ENCODE measurements around the gene KCTD20. TPM values are rescaled to one million over a fixed set of nuclear protein-coding genes. Genes with fewer than 3 reads are reported as not detected.

The KCTD20 gene
- total and polyA plus RNA-seq, 2 of the 13 experiments (the other 11 are each of a cell fraction or from before 2014, with no cell fraction given), result 52.7 to 67.1 TPM

DNA sequence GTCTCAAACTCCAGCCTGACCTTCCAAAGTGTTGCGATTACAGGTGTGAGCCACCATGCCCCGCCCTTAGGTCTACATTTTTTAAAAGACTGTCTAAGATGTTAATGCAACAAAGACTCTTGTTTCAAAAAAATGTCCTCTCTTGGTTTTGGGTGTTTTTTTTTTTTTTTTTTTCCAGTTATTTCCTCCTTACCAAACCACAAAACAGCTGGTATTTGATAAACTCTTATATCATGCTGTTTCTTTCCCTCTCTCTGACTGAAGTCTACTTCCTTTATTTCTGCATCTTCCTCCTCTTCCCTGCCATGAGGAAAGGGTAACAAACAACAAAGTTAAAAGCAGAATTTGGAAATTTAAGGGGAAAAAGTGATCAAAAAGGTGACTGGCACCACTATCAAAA lies 83.3 kb downstream of the KCTD20 start:
- Histone ChIP-seq H2AFZ (ENCODE audit: low read length) (no peak overlapping the region), H3K36me3 (replicated peaks in 1 of 2; ENCODE audit: control insufficient read depth in 1 of 2, insufficient read depth in 2 of 2, low read length in 2 of 2) (peaks cover 12 to 43% of the 10 kb centered on the region in 2 experiments), H3K4me1 (ENCODE audit: insufficient read depth, low read length) (peaks cover 15% of the 10 kb centered on the region), H3K4me3 (replicated peaks in 1 of 3; ENCODE audit: insufficient read depth in 1 of 3, low read depth in 2 of 3, low read length in 3 of 3) (no peak overlapping the region), H3K27me3 (ENCODE audit: control insufficient read depth in 1 of 2, insufficient read depth in 2 of 2, low read length in 2 of 2) (no peaks in the 10 kb centered on the region), H3K9me3 (ENCODE audit: low read length) (no peaks in the 10 kb centered on the region), H4K20me1 (ENCODE audit: insufficient read depth, low read length) (no peaks in the 10 kb centered on the region), H3K27ac (ENCODE audit: extremely low read length, insufficient read depth, low read length) (no peak overlapping the region), H3K4me2 (ENCODE audit: low read depth, low read length) (no peak overlapping the region), H3K9ac (ENCODE audit: insufficient read depth, low read depth, low read length) (no peak overlapping the region), H3K79me2 (ENCODE audit: insufficient read depth, low read length) (no peaks in the 10 kb centered on the region)
- ChIA-PET POLR2A (no interaction called here), CTCF (ENCODE audit: low intra/inter-chr PET ratio, low total read pairs) (no interaction called here)
- no peak for FAIRE-seq
- WGBS (ENCODE audit: low lambda C conversion rate), result 95% methylated on average over 2 of the region's 2 CpGs
- TF ChIP-seq, protein P1, sequence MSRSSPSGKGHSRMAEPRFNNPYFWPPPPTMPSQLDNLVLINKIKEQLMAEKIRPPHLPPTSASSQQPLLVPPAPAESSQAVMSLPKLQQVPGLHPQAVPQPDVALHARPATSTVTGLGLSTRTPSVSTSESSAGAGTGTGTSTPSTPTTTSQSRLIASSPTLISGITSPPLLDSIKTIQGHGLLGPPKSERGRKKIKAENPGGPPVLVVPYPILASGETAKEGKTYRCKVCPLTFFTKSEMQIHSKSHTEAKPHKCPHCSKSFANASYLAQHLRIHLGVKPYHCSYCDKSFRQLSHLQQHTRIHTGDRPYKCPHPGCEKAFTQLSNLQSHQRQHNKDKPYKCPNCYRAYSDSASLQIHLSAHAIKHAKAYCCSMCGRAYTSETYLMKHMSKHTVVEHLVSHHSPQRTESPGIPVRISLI (CRISPR knock-in tag; IDR thresholded peaks at IDR 0.05; ENCODE audit: borderline replicate concordance), result no peak
- TF ChIP-seq CHD2 (IDR thresholded peaks at IDR 0.05; ENCODE audit: low read depth, low read length) (no peak), ATF1 (CRISPR knock-in tag; IDR thresholded peaks at IDR 0.05) (no peak), ZNF253 (CRISPR knock-in tag; IDR thresholded peaks at IDR 0.05; ENCODE audit: borderline replicate concordance) (no peak), RAD21 (CRISPR knock-in tag; IDR thresholded peaks at IDR 0.05) (no peak), HNRNPUL1 (IDR thresholded peaks at IDR 0.05; ENCODE audit: low read depth, low read length) (no peak), ZMYM2 (CRISPR knock-in tag; IDR thresholded peaks at IDR 0.05) (no peak)
- TF ChIP-seq, protein P2, sequence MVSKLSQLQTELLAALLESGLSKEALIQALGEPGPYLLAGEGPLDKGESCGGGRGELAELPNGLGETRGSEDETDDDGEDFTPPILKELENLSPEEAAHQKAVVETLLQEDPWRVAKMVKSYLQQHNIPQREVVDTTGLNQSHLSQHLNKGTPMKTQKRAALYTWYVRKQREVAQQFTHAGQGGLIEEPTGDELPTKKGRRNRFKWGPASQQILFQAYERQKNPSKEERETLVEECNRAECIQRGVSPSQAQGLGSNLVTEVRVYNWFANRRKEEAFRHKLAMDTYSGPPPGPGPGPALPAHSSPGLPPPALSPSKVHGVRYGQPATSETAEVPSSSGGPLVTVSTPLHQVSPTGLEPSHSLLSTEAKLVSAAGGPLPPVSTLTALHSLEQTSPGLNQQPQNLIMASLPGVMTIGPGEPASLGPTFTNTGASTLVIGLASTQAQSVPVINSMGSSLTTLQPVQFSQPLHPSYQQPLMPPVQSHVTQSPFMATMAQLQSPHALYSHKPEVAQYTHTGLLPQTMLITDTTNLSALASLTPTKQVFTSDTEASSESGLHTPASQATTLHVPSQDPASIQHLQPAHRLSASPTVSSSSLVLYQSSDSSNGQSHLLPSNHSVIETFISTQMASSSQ (IDR thresholded peaks at IDR 0.05; ENCODE audit: low read depth), result no peak
- TF ChIP-seq, protein P2 (CRISPR knock-in tag; IDR thresholded peaks at IDR 0.05; ENCODE audit: borderline replicate concordance), result no peak
- intact Hi-C loops (cut with micrococcal nuclease; ENCODE audit: unreplicated experiment) (no loop called here), in situ Hi-C loops (cut with HindIII; ENCODE audit: extremely low pct_ligation_motif_present, low pct_unique_long_range_greater_than_20kb) (no loop called here)
- DNase-seq (ENCODE audit: low spot score), result no peak
- no TSS peak for BruUV-seq (replicated peaks)
- ATAC-seq, result no peak

Data from HepG2 (cell line).